Measurements from ENCODE around the gene TK1. TPM values are rescaled to one million over a fixed set of nuclear protein-coding genes. Genes with fewer than 3 reads are reported as not detected.

Gene TK1
- total RNA-seq, 2 experiments from 2014 or later = 121 to 136 TPM

- Mint-ChIP-seq H3K4me1 (peaks cover 10% of the 10 kb centered on the region), H3K36me3 (ENCODE audit: low read depth) (no peaks in the 10 kb centered on the region), H3K9me3 (no peaks in the 10 kb centered on the region), H3K4me3 (no peak overlapping the region), H3K27me3 (no peaks in the 10 kb centered on the region), H3K27ac (no peak overlapping the region)
- no peak for DNase-seq
- ChIA-PET CTCF (interaction anchor here (1.5 kb wide), 1 partner anchor 10 kb away, joined by 3 read pairs; no protein-coding TSS in a partner anchor), POLR2A (no interaction called here)
Observed at GRCh38 chr17:78148286-78149016, 38.4 kb downstream of the TK1 start.

- peaks cover 7% of the 10 kb centered on the region for H3K36me3 Mint-ChIP-seq (ENCODE audit: low read depth)
- CTCF ChIA-PET = interaction anchor here (1.0 to 1.5 kb wide), 2 partner anchors 9 to 23 kb away, joined by 3 to 4 read pairs; no protein-coding TSS in a partner anchor
Observed at GRCh38 chr17:78147315-78147998, 39.4 kb downstream of the TK1 start.

GRCh38 chr17:78146881-78147280 lies 40.0 kb downstream of the TK1 start:
- Mint-ChIP-seq H3K36me3 (ENCODE audit: low read depth) (peaks cover 12% of the 10 kb centered on the region), H3K4me3 (no peak overlapping the region), H3K9me3 (no peaks in the 10 kb centered on the region), H3K27ac (no peak overlapping the region), H3K4me1 (peaks cover 13% of the 10 kb centered on the region), H3K27me3 (no peaks in the 10 kb centered on the region)
- ChIA-PET CTCF (interaction anchor here (1.0 kb wide), 1 partner anchor 22 kb away, joined by 4 read pairs; no protein-coding TSS in a partner anchor), POLR2A (no interaction called here)
- DNase-seq = no peak

More at GRCh38 chr17:78147315-78147998, 39.4 kb downstream of the TK1 start:
- no peak overlapping the region for H3K4me3 Mint-ChIP-seq
- H3K9me3 Mint-ChIP-seq = no peaks in the 10 kb centered on the region
- H3K4me1 Mint-ChIP-seq = peaks cover 10% of the 10 kb centered on the region
- POLR2A ChIA-PET = no interaction called here
- DNase-seq = no peak
- no peak overlapping the region for H3K27ac Mint-ChIP-seq
- no peaks in the 10 kb centered on the region for H3K27me3 Mint-ChIP-seq

GRCh38 chr17:78146471-78146869 lies 40.4 kb downstream of the TK1 start:
- ChIA-PET CTCF (no interaction called here), POLR2A (no interaction called here)
- H3K27me3 Mint-ChIP-seq = no peaks in the 10 kb centered on the region
- H3K4me3 Mint-ChIP-seq = no peak overlapping the region
- H3K4me1 Mint-ChIP-seq = peaks cover 17% of the 10 kb centered on the region
- H3K36me3 Mint-ChIP-seq (ENCODE audit: low read depth) = peaks cover 12% of the 10 kb centered on the region
- H3K27ac Mint-ChIP-seq = no peak overlapping the region
- H3K9me3 Mint-ChIP-seq = no peaks in the 10 kb centered on the region
- no peak for DNase-seq

- Mint-ChIP-seq H3K4me3 (no peak overlapping the region), H3K9me3 (no peaks in the 10 kb centered on the region), H3K27me3 (no peaks in the 10 kb centered on the region), H3K36me3 (ENCODE audit: low read depth) (peaks cover 20% of the 10 kb centered on the region), H3K4me1 (peaks cover 25% of the 10 kb centered on the region), H3K27ac (peak overlapping the region; percentile 57)
- POLR2A ChIA-PET = no interaction called here
- CTCF ChIA-PET = interaction anchor here (0.7 to 0.9 kb wide), 3 partner anchors 10 to 19 kb away, joined by 3 to 4 read pairs (median 3); no protein-coding TSS in a partner anchor
- no peak for DNase-seq
Observed at GRCh38 chr17:78144736-78145641, 41.9 kb downstream of the TK1 start.

- Mint-ChIP-seq H3K36me3 (ENCODE audit: low read depth) (peaks cover 24% of the 10 kb centered on the region), H3K4me1 (peaks cover 29% of the 10 kb centered on the region), H3K4me3 (no peak overlapping the region), H3K27me3 (no peaks in the 10 kb centered on the region), H3K27ac (peak overlapping the region; percentile 60), H3K9me3 (no peaks in the 10 kb centered on the region)
- DNase-seq = no peak
- ChIA-PET POLR2A (no interaction called here), CTCF (interaction anchor here (0.7 to 0.9 kb wide), 4 partner anchors 9 to 20 kb away, joined by 3 to 4 read pairs (median 4); no protein-coding TSS in a partner anchor)
Observed at GRCh38 chr17:78144147-78144719, 42.6 kb downstream of the TK1 start.

GRCh38 chr17:78143214-78144146 lies 43.4 kb downstream of the TK1 start:
- no peak overlapping the region for H3K4me3 Mint-ChIP-seq
- H3K27ac Mint-ChIP-seq = peak overlapping the region; percentile 76
- ChIA-PET POLR2A (interaction anchor here (0.6 kb wide), 1 partner anchor 274 kb away, joined by 3 read pairs; no protein-coding TSS in a partner anchor), CTCF (interaction anchor here (0.8 kb wide), 1 partner anchor 10 kb away, joined by 4 read pairs; no protein-coding TSS in a partner anchor)
- H3K4me1 Mint-ChIP-seq = peaks cover 34% of the 10 kb centered on the region
- H3K36me3 Mint-ChIP-seq (ENCODE audit: low read depth) = peaks cover 30% of the 10 kb centered on the region
- H3K9me3 Mint-ChIP-seq = no peaks in the 10 kb centered on the region
- H3K27me3 Mint-ChIP-seq = no peaks in the 10 kb centered on the region
- no peak for DNase-seq

- Mint-ChIP-seq H3K4me1 (peaks cover 38% of the 10 kb centered on the region), H3K9me3 (no peaks in the 10 kb centered on the region), H3K27ac (peak overlapping the region; percentile 25), H3K36me3 (ENCODE audit: low read depth) (peaks cover 35% of the 10 kb centered on the region), H3K27me3 (no peaks in the 10 kb centered on the region), H3K4me3 (no peak overlapping the region)
- no peak for DNase-seq
- POLR2A ChIA-PET = interaction anchor here (0.8 kb wide), 1 partner anchor 29 kb away, joined by 3 read pairs; no protein-coding TSS in a partner anchor
- CTCF ChIA-PET = interaction anchor here (0.6 to 15.8 kb wide), 7 partner anchors 8 to 1544 kb away, joined by 3 to 89 read pairs (median 4); no protein-coding TSS in a partner anchor
Observed at GRCh38 chr17:78142119-78142861, 44.6 kb downstream of the TK1 start.

- no peak overlapping the region for H3K4me3 Mint-ChIP-seq
- no peak overlapping the region for H3K27ac Mint-ChIP-seq
- POLR2A ChIA-PET = interaction anchor here (0.8 kb wide), 1 partner anchor 28 kb away, joined by 3 read pairs; no protein-coding TSS in a partner anchor
- CTCF ChIA-PET = interaction anchor here (0.6 to 15.8 kb wide), 7 partner anchors 8 to 121 kb away, joined by 3 to 89 read pairs (median 4); no protein-coding TSS in a partner anchor
- H3K27me3 Mint-ChIP-seq = no peaks in the 10 kb centered on the region
- DNase-seq = no peak
- H3K36me3 Mint-ChIP-seq (ENCODE audit: low read depth) = peaks cover 40% of the 10 kb centered on the region
- no peaks in the 10 kb centered on the region for H3K9me3 Mint-ChIP-seq
- peaks cover 45% of the 10 kb centered on the region for H3K4me1 Mint-ChIP-seq
Observed at GRCh38 chr17:78141437-78142118, 45.3 kb downstream of the TK1 start.

Data from activated CD4-positive, alpha-beta T cell treated with anti-CD3 and anti-CD28 coated beads, Interleukin-2, amount 10 ng/mL, durations not matched to agents 7 days and 5 days (primary cell).